Mesothelial cell of epicardium (in vitro differentiated cells): ENCODE data around the gene NSD1. TPM values are rescaled to one million over a fixed set of nuclear protein-coding genes. Genes with fewer than 3 reads are reported as not detected.

Source experiments
- DNase-seq, 2 experiments: peaks; one replicate each; pipeline ENCODE4 v3.0.0; 2021; ENCODE audit warnings: low spot score in 2 of 2; ENCODE audit not compliant: unreplicated experiment in 2 of 2
- H3K27ac Mint-ChIP-seq: 2 replicates; pipeline ENCODE4 v1.8.0; 2021; ENCODE audit warnings: mixed read lengths
- H3K27me3 Mint-ChIP-seq: 2 replicates; pipeline ENCODE4 v1.8.0; 2021; ENCODE audit warnings: low read depth, mixed read lengths
- H3K36me3 Mint-ChIP-seq: 2 replicates; pipeline ENCODE4 v1.8.0; 2021; ENCODE audit warnings: mixed read lengths
- H3K4me1 Mint-ChIP-seq: 2 replicates; pipeline ENCODE4 v1.8.0; 2021; ENCODE audit warnings: mixed read lengths
- H3K4me3 Mint-ChIP-seq: 2 replicates; pipeline ENCODE4 v1.8.0; 2021; ENCODE audit warnings: mild to moderate bottlenecking, moderate library complexity, mixed read lengths
- H3K9me3 Mint-ChIP-seq: 2 replicates; pipeline ENCODE4 v1.8.0; 2021; ENCODE audit warnings: mixed read lengths
- total RNA-seq: library from RNA; stranded (reverse); gene quantifications from 3 replicates; pipeline ENCODE4 v1.2.1, GENCODE V29; 2021
- TF ChIP-seq, protein P1 (sequence below): fragments of 200-600 bp; sonication (generic); IDR thresholded peaks from one replicate; pipeline ENCODE4 v1.5.0; 2021; ENCODE audit warnings: antibody characterized with exemption; ENCODE audit not compliant: unreplicated experiment

Gene NSD1
- total RNA-seq, 1 donor from 2014 or later: 164 TPM

DNA sequence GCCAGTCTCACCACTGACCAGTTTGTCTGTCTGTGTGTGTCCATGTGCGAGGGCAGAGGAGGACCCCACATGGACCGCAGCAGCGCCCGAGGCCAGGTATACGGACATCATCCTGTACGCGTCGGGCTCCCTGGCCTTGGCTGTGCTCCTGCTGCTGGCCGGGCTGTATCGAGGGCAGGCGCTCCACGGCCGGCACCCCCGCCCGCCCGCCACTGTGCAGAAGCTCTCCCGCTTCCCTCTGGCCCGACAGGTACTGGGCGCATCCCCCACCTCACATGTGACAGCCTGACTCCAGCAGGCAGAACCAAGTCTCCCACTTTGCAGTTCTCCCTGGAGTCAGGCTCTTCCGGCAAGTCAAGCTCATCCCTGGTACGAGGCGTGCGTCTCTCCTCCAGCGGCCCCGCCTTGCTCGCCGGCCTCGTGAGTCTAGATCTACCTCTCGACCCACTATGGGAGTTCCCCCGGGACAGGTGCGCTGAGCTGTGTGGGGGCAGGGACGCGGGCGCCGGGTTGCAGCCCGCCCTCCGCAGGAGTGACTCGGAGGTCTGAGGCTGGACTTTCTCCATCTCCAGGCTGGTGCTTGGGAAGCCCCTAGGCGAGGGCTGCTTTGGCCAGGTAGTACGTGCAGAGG lies 40.4 kb upstream of the NSD1 start:
- peaks cover 9% of the 10 kb centered on the region for H3K27me3 Mint-ChIP-seq
- DNase-seq: no peak
- no peaks in the 10 kb centered on the region for H3K4me1 Mint-ChIP-seq
- H3K27ac Mint-ChIP-seq: no peak overlapping the region
- TF ChIP-seq, protein P1, sequence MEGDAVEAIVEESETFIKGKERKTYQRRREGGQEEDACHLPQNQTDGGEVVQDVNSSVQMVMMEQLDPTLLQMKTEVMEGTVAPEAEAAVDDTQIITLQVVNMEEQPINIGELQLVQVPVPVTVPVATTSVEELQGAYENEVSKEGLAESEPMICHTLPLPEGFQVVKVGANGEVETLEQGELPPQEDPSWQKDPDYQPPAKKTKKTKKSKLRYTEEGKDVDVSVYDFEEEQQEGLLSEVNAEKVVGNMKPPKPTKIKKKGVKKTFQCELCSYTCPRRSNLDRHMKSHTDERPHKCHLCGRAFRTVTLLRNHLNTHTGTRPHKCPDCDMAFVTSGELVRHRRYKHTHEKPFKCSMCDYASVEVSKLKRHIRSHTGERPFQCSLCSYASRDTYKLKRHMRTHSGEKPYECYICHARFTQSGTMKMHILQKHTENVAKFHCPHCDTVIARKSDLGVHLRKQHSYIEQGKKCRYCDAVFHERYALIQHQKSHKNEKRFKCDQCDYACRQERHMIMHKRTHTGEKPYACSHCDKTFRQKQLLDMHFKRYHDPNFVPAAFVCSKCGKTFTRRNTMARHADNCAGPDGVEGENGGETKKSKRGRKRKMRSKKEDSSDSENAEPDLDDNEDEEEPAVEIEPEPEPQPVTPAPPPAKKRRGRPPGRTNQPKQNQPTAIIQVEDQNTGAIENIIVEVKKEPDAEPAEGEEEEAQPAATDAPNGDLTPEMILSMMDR: no peak
- H3K9me3 Mint-ChIP-seq: no peaks in the 10 kb centered on the region
- H3K36me3 Mint-ChIP-seq: no peaks in the 10 kb centered on the region
- H3K4me3 Mint-ChIP-seq: no peak overlapping the region

DNA sequence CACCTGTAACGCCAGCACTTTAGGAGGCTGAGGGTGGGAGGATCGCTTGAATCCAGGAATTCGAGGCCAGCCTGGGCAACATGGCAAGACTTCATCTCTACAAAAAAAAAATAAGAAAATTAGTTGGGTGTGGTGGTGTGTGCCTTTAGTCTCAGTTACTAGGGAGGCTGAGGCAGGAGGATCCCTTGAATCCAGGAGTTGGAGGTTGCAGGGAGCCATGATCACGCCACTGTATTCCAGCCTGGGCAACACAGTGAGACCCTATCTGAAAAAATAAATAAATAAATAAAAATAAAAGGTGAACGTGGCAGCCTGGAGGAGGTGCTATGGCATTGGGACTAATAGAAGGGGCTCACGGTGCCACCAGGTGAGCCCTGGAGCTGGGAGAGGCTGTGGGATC lies 39.8 kb upstream of the NSD1 start:
- TF ChIP-seq, protein P1: no peak
- H3K4me1 Mint-ChIP-seq: peaks cover 3% of the 10 kb centered on the region
- no peaks in the 10 kb centered on the region for H3K9me3 Mint-ChIP-seq
- no peak overlapping the region for H3K27ac Mint-ChIP-seq
- no peak for DNase-seq
- H3K27me3 Mint-ChIP-seq: peaks cover 4% of the 10 kb centered on the region
- no peaks in the 10 kb centered on the region for H3K36me3 Mint-ChIP-seq
- H3K4me3 Mint-ChIP-seq: no peak overlapping the region

DNA sequence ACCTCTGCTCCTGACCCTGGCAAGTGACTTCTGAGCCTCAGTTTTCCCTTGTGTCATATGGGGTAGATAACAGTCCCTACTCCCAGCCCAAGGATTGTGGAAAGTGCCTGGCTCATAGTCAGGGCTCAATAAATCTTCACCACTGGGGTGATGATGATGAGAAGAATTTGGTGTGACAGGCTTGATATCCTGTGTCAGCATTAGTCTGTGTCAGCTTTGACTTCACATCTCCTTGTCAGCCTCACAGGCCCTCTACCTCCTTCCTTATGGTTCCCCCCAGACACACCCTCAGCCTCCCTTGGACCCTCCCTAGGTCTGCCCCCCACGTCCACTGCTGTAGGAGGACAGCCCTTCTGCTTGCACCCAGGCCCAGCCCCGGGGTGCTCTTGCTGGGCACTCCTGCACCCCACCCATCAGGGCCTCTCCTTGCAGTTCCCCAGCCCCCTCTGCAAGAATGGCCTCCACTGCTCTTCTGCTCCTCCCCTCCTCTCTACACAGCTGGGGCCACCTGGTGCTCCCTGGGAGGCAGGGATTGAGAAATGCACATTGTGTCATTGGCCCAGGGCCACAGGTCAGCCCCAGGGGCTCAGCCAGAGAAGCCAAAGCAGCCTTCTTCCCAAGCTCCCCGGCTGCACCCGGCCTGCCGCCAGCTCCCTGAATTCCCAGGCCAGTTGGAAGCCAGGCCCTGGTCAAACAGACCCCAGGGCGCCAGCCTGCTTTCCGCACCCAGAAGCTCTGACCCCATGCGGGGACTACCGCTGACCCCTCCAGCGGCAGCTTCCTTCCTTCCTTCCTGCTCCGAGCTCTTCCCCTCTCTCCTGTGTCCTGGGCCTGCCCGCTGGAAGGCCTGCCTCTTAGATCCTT lies 39.1 kb upstream of the NSD1 start:
- H3K36me3 Mint-ChIP-seq: no peaks in the 10 kb centered on the region
- TF ChIP-seq, protein P1: no peak
- no peak overlapping the region for H3K27ac Mint-ChIP-seq
- peaks cover 3% of the 10 kb centered on the region for H3K4me1 Mint-ChIP-seq
- H3K4me3 Mint-ChIP-seq: no peak overlapping the region
- no peak for DNase-seq
- H3K27me3 Mint-ChIP-seq: no peaks in the 10 kb centered on the region
- H3K9me3 Mint-ChIP-seq: no peaks in the 10 kb centered on the region

DNA sequence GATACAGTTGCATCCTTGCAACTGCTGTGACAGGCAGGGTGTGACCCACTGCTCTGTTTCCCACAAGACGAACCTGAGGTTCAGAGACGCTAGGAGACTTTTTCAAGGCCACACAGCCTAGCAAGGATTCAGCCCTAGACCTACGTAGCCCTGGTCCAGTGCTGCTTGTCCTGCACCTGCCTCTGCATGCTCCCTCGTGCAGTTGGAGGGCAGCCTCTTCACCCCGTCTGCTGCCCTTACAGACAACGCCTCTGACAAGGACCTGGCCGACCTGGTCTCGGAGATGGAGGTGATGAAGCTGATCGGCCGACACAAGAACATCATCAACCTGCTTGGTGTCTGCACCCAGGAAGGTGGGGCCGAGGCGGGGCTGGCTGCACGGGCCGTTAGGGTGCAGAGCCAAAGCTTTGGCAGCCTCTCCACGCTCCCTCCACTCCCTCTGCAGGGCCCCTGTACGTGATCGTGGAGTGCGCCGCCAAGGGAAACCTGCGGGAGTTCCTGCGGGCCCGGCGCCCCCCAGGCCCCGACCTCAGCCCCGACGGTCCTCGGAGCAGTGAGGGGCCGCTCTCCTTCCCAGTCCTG lies 38.4 kb upstream of the NSD1 start:
- Mint-ChIP-seq H3K27ac (no peak overlapping the region), H3K27me3 (peaks cover 4% of the 10 kb centered on the region), H3K4me3 (no peak overlapping the region), H3K36me3 (no peaks in the 10 kb centered on the region), H3K4me1 (peaks cover 3% of the 10 kb centered on the region), H3K9me3 (no peaks in the 10 kb centered on the region)
- TF ChIP-seq, protein P1: no peak
- DNase-seq: no peak

DNA sequence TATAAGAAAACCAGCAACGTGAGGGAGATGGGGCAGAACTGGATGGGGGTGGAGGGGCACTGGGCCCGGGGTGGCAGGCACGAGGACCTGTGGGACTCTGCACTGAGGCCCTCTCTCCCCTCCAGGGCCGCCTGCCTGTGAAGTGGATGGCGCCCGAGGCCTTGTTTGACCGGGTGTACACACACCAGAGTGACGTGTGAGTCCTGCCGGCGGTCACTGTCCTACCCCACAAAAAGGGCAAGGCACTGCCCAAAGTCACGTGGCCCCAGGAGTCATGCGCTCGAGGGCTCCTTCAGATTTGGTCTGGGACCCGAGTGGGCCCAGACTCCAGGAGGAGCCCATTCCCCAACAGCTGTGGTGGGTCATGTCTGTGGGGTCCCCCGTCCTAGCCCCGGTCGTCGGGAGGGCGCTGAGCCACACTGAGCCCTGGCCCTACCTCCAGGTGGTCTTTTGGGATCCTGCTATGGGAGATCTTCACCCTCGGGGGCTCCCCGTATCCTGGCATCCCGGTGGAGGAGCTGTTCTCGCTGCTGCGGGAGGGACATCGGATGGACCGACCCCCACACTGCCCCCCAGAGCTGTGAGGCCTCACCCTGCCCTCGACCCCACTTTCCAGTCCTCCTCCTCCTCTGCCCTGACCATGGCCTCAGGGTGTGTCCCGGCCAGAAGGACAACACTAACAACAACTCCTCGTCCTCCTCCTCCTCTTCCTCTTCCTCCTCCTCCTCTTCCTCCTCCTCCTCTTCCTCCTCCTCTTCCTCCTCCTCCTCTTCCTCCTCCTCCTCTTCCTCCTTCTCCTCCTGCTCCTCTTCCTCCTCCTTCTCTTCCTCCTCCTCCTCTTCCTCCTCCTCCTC lies 37.2 kb upstream of the NSD1 start:
- DNase-seq: no peak
- H3K9me3 Mint-ChIP-seq: no peaks in the 10 kb centered on the region

More for the DNA sequence above, 37.2 kb upstream of the NSD1 start:
- Mint-ChIP-seq H3K4me1 (peaks cover 3% of the 10 kb centered on the region), H3K36me3 (no peaks in the 10 kb centered on the region), H3K27me3 (peaks cover 7% of the 10 kb centered on the region), H3K4me3 (no peak overlapping the region), H3K27ac (no peak overlapping the region)
- TF ChIP-seq, protein P1: no peak
